Measurements from ENCODE around the gene DMGDH.

- no peak for TF ChIP-seq ESRRG (CRISPR knock-in tag; IDR thresholded peaks at IDR 0.05)
- no peak for TF ChIP-seq CREB5 (CRISPR knock-in tag; IDR thresholded peaks at IDR 0.05; ENCODE audit: low read depth)
- TF ChIP-seq PATZ1 (CRISPR knock-in tag; IDR thresholded peaks at IDR 0.05; ENCODE audit: borderline replicate concordance), result no peak
These were observed 45.5 kb downstream of the DMGDH start for GRCh38 chr5:79023947-79024346.

All from SK-N-SH treated with all-trans-retinoic acid at 6 μM for 48 hours (cell line).